DLD1 (cell line): ENCODE data around the gene IL6ST.

Experiments used
- in situ Hi-C: cut with HindIII; loops from 2 replicates; pipeline ENCODE4 v1.10.0; 2017; ENCODE audit warnings: low sequenced_read_pairs

Gene IL6ST

GRCh38 chr5:55923865-55924500 is 70.8 kb downstream of the IL6ST start:
- in situ Hi-C loops, result no loop called here

DNA sequence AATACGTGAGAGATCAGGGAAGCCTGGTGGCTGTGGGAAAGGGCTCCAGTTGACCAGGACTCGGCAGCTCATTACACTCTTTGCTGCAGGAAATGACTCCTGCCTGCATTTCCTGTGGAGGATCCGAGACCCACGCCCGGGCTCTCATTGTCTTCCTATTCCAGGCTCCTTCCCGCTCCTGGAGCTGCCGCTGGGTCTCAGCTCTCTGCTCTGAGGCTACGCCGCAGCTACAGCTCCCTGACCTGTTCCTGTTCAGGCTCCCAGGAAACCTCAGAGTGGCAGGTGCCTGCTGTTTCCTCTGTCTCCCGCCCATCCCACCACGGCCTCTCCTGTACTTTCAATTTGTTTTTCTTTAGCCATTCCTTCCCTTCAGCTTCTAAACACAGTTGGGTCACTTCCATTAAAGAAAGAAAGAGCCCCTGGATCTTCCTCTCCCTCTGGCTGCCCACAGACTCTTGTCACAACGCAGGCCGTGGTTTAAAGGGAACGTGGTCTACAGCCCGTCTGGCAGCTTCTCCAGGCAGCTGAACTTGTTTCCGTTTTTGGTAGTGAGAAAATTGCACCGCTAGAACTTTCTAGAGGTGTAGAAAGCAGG is 71.5 kb downstream of the IL6ST start:
- in situ Hi-C loops, result no loop called here

DNA sequence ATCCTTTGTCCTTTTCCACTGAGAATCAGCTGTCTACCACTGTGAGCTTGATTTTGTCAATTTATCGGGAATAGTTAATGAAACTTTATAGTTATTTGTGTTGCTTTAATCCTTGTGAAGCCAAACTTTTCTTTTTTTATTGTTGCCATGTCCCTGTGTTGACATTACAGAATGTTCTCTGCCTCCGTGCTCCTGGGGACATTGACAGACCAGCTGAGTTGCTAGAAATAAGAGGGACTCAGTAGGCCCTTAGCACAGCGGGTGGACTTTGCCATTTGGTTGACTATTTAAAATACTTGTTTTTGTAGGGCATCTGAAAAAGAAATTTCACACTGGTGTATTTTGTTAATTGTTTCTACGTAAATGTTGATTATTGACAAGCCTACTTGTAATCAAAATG is 73.1 kb downstream of the IL6ST start:
- in situ Hi-C loops, result no loop called here

DNA sequence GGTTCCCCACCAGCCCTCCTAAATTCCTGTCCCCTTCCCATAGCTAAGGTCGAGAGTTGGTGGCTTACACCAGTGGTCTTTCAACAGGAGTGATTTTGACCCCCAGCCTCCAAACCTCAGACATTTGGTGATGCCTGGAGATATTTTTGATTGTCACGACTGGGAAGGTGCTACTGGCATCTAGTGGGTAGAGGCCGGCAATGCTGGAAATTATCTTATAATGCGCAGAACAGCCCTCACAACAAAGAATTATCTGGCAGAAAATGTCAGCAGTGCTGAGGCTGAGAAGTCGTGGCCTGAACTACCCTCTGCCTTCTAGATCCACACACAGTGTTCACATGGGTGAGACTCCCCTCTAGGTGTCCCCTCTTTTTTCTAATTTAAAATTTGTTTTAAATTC is 74.0 kb downstream of the IL6ST start:
- in situ Hi-C loops, result no loop called here

DNA sequence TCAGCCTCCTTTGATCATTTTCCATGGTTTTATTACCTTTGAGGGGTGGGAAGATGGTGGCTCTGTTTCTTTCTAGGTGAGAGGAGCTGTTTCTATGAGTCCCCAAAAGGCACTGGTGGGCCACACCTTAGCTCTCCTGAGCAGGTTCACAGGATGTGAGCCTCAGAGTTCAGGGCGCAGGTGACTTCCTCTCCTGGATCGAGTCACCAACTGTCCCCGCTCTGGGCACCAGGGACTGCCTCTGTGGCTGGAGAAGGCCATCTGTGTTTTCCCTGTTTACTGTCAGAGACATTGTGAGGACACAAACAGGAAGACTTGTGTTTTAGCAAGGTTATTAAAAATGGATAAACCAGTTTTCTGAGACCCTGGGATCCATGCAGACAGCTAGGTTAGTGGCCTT is 75.1 kb downstream of the IL6ST start:
- in situ Hi-C loops, result no loop called here

- in situ Hi-C loops, result no loop called here
Measured at GRCh38 chr5:55918087-55919035, 76.4 kb downstream of the IL6ST start.

GRCh38 chr5:55917402-55918086 is 77.2 kb downstream of the IL6ST start:
- in situ Hi-C loops, result no loop called here

DNA sequence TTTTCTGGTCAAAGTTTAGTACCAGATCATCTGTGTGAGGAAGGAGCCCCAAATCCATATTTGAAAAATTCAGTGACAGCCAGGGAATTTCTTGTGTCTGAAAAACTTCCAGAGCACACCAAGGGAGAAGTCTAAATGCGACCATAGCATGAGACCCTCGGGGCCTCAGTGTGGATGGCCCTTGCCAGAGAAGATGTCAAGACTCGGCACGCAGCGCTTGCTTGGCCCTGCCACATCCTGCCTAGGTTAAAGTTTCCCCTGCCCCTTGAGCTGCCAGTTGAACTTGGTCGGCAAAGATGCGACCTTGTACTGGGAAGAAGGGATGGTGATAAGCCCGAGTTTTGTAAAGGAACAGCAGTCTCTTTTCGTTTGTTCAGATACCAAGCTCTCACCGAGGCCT is 77.8 kb downstream of the IL6ST start:
- in situ Hi-C loops, result no loop called here

GRCh38 chr5:55915783-55916182 is 79.0 kb downstream of the IL6ST start:
- in situ Hi-C loops, result no loop called here

DNA sequence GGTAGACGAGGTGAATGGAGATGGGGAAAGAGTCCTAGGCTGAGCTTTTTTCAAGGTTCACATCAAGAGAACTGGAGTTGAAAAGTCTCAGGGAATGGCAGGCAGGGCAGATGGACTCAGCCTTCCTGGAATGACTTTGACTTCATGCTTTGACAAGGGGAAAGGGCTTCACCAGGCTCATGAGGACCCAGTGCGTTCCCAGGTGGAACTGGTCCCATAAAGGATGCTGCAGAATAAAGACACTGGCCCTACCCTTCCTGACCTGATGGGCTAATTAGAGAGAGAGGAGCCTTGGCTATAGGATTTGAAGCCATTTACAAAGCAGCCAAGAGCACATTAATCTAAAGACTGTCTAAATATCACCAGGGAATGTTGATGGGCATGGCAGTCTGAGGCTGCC is 79.8 kb downstream of the IL6ST start:
- in situ Hi-C loops, result no loop called here

DNA sequence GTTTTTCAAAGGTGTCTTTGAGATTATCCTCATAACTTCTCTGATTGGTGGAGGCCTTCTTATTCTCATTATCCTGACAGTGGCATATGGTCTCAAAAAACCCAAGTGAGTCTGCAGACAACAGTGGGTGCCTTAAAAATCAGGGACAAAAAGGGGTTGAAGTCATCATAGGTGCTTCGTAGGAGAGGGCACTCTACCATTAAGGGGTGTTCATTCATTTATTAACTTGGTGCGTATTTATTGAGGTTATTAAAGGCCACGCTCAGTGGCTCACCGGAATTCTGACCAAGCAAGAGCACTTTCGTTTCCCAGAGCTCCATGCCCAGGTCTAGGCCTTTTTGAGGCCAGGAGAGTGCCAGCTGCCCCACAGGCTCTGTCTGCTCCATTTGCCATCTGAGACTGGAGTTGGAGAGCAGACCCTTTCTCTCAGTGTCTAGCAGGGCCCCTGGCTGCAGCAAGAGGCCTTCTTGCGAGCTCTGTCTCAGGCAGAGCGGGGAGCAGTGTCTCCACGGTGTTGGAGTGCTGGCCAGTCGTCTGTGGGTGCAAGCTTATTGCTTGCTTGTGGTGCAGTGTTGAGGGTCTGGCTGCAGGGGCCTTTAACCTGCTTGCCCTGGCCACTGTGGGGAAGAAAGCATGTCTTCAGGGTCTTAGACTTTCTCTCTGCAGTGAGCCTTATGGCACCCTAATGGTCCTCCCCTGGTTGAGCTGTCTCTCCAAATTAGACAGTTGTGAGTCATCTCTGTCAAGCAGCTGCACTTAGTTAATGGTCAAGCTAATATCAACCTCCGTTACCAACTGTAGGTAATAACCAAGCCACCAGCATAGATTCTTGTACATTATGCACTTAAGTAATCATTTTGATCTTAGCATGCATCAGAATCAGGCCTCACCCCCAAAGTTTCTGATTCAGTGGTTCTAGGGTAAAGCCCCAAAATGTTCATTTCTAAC is 81.0 kb downstream of the IL6ST start:
- in situ Hi-C loops, result no loop called here

- in situ Hi-C loops, result no loop called here
Measured at GRCh38 chr5:55911784-55912653, 82.7 kb downstream of the IL6ST start.

DNA sequence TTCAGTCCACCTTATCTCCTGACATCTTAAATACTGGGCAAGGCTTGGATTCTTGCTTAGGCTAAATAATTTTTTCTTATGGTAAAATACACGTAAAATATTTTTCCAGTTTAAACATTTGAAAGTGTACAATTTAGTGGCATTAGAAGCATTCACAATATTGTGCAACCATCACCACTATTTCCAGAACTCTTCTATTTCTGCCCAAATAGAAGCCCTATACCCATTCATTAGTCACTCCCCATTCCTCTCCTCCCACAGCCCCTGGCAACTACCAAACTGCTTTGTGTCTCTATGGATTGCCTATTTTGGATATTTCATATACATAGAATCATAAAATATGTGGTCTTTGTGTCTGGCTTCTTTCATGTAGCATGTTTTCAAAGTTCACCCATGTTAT is 86.0 kb downstream of the IL6ST start:
- in situ Hi-C loops, result no loop called here

DNA sequence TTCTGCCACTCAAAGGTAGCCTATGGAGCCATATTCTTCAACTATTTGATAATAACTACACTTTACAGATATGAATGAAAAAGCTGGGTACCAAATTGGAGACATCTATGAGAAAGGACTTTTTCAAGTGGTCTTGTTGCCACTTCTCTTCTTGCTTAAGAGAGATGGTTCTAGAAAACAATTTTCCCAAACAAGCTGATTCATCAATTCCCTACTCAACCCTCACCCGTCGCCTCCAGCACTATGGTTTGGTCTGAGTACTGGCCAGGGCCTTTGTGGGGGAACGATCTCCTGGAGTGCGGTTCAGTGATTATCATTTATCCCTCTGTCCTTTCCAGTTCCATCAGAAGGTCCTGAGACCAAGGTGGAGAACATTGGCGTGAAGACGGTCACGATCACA is 86.8 kb downstream of the IL6ST start:
- in situ Hi-C loops, result no loop called here

- in situ Hi-C loops, result no loop called here
Measured at GRCh38 chr5:55905251-55905650, 89.5 kb downstream of the IL6ST start.

- in situ Hi-C loops, result no loop called here
Measured at GRCh38 chr5:55904152-55904551, 90.6 kb downstream of the IL6ST start.

GRCh38 chr5:55903121-55903701 is 91.6 kb downstream of the IL6ST start:
- in situ Hi-C loops, result no loop called here

DNA sequence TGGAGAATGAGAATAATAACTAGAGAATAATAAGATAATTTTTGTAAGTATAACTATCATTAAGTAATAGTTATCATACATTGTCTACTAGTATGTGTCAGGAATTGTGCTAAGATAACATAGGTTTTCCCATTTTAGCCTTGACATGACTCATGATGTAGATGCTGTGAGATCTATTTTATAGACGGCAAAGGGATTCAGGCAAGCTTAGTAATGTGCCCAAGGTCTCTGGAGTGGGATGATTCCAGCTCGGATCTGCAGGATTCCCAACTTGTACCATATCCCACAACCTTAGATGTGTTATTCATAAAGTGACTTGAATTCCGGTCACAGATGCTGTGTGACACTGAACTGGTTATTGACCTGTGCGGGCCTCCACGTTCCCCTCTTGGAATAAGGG is 92.1 kb downstream of the IL6ST start:
- in situ Hi-C loops, result no loop called here

- in situ Hi-C loops, result no loop called here
Measured at GRCh38 chr5:55900776-55901175, 94.0 kb downstream of the IL6ST start.
